ENCODE measurements around the gene MAGT1.
A peak's percentile ranks its signal among the peaks of the same experiment; 100 is the strongest.
"Not testable (repeated sequence)": the region's sequence is repeated elsewhere in the genome, so short reads cannot be mapped to it uniquely, and the experiment has no call there.

The MAGT1 gene

DNA sequence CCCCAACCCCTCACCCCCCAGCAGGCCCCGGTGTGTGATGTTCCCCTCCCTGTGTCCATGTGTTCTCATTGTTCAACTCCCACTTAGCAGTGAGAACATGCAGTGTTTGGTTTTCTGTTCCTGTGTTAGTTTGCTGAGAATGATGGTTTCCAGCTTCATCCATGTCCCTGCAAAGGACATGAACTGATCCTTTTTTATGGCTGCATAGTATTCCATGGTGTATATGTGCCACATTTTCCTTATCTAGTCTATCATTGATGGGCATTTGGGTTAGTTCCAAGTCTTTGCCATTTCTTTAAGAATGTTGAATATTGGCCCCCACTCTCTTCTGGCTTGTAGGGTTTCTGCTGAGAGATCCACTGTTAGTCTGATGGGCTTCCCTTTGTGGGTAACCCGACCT lies 73.2 kb downstream of the MAGT1 start:
- not testable (repeated sequence) for DNase-seq

GRCh38 chrX:77820091-77820727 lies 75.0 kb downstream of the MAGT1 start:
- no peak for DNase-seq

DNA sequence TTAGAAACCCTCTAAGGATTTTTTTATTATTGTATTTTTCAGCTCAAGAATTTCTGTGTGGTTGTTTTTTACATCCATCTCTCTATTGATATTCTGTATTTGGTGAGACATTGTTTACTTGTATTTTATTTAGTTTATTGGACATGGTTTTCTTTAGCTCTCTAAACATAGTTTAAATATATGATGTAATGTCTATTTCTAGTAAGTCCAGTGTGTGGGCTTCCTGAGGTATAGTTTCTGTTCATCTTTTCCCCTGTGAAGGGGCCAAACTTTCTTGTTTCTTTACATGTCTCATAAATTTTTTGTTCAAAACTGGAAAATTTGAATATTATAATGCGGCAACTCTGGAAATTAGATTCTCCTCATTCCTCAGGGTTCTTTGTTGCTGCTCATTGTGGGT lies 81.0 kb downstream of the MAGT1 start:
- no peak for DNase-seq

GRCh38 chrX:77802201-77802600 lies 93.0 kb downstream of the MAGT1 start:
- no peak for DNase-seq

GRCh38 chrX:77795124-77795523 lies 100.1 kb downstream of the MAGT1 start:
- DNase-seq, result no peak

GRCh38 chrX:77793946-77794345 lies 101.3 kb downstream of the MAGT1 start:
- DNase-seq, result no peak

GRCh38 chrX:77788050-77788449 lies 107.2 kb downstream of the MAGT1 start:
- peak; percentile 89 for DNase-seq

DNA sequence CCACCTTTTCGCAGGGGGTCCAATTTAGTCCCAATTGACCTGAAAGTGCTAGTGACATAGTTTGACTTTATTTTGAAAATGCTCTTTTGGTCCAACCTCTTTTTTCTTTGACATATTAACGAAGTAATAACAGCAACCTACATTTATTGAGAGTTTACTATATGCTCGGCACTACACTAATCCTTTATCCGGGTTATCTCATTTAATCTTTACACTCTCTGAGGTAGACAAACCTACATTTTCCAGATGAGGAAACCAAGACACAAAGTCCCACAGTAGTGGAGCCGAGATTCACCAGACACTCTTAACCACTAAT lies 108.9 kb downstream of the MAGT1 start:
- no peak for DNase-seq

- peak; percentile 89 for DNase-seq
Measured at GRCh38 chrX:77785486-77786364, 109.5 kb downstream of the MAGT1 start, which contains the start of gene ATRX. ATRX (minus strand) TSS chrX:77786216; CDS start chrX:77786001, 215 bp downstream.

DNA sequence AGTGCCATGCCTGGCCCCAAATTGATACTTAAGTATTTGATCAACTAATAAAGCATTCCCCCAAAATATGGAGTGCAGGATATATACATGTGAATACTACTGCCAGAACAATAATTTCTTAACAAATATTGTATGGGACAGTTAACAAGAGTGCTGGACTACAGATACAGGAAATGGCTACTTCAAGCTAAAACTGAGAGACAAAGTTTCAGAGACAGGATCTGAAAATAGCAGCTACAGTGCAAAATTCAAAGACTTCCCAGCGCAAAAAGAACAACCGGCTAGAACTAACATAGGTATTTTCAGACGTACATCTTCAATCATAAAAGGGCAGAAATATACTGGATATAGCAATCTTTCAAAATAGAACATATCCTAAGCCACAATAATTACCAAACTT lies 115.5 kb downstream of the MAGT1 start:
- DNase-seq, result no peak

DNA sequence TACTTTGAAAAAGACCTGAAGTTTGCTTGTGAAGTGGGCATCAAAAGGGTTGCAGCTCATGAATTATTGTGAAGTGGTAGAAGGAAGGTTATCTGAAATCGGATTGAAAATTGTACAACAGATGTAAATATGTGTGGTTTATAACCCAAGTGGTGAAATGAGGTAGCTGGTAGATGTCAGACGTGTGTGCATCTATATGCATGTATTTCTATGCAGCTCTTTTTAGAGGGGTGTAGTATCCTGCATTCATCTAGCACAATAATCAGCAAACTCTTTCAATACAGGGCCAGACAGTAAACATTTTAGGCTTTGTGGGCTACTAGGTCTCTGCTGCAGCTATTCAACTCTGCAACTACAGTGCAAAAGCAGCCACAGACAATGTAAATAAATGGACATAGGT lies 118.6 kb downstream of the MAGT1 start:
- DNase-seq, result no peak
